ENCODE measurements around the gene CDKN3. TPM values are rescaled to one million over a fixed set of nuclear protein-coding genes. Genes with fewer than 3 reads are reported as not detected.

The CDKN3 gene
- total RNA-seq, 1 donor from 2014 or later: 4.3 TPM

DNA sequence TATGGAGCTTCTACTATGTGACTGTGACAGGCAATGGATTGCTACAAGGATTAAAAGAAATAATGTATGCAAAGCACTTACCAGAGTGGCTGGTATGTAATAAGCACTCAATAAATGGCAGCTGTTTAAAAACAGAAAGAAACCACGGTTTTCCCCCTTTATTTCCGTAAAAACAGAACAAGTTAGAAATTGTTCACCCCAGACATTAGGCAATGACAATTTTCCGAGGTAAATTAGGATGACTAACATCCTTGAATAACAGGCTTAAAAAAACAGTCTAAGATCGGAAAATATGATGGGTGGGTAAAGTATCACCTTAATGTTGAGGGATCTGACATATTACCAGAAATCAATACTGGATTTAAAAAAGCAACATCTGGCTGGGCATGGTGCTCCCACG is 65.2 kb downstream of the CDKN3 start:
- peaks cover 1% of the 10 kb centered on the region for H3K36me3 ChIP-seq
- no peaks in the 10 kb centered on the region for H3K4me1 ChIP-seq
- TF ChIP-seq, protein P1, sequence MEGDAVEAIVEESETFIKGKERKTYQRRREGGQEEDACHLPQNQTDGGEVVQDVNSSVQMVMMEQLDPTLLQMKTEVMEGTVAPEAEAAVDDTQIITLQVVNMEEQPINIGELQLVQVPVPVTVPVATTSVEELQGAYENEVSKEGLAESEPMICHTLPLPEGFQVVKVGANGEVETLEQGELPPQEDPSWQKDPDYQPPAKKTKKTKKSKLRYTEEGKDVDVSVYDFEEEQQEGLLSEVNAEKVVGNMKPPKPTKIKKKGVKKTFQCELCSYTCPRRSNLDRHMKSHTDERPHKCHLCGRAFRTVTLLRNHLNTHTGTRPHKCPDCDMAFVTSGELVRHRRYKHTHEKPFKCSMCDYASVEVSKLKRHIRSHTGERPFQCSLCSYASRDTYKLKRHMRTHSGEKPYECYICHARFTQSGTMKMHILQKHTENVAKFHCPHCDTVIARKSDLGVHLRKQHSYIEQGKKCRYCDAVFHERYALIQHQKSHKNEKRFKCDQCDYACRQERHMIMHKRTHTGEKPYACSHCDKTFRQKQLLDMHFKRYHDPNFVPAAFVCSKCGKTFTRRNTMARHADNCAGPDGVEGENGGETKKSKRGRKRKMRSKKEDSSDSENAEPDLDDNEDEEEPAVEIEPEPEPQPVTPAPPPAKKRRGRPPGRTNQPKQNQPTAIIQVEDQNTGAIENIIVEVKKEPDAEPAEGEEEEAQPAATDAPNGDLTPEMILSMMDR (IDR thresholded peaks at IDR 0.05; ENCODE audit: borderline replicate concordance): no peak
- DNase-seq: no peak
- H3K27ac ChIP-seq (replicated peaks): no peak overlapping the region
- peaks cover 3% of the 10 kb centered on the region for H3K9me3 ChIP-seq (replicated peaks)
- intact Hi-C loops (cut with micrococcal nuclease): no loop called here
- H3K27me3 ChIP-seq (ENCODE audit: low read depth): no peaks in the 10 kb centered on the region
- H3K4me3 ChIP-seq: no peak overlapping the region

DNA sequence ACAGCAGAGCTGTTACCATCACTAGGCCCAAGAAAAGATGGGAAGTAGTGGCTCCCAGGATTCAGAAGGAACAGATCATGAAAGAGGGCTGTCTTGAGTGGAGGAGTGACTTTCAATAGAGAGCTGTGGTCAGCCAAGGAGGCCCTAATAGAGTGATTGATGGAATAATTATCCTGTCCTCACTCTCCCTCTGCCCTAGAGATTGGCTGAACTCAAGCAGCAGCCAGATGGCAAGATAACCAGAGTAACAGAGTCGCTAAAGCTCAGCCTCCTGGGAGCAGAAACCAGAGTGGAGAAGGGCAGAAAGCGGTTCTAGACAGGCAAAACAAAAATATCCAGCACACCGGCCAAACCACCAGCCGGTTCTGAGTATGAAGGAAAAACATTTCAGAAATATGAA is 68.8 kb downstream of the CDKN3 start:
- TF ChIP-seq, protein P1 (IDR thresholded peaks at IDR 0.05; ENCODE audit: borderline replicate concordance): no peak
- H3K27me3 ChIP-seq (ENCODE audit: low read depth): no peaks in the 10 kb centered on the region
- no peak for DNase-seq
- H3K27ac ChIP-seq (replicated peaks): no peak overlapping the region
- peaks cover 16% of the 10 kb centered on the region for H3K9me3 ChIP-seq (replicated peaks)
- no peaks in the 10 kb centered on the region for H3K4me1 ChIP-seq
- peaks cover 18% of the 10 kb centered on the region for H3K36me3 ChIP-seq
- H3K4me3 ChIP-seq: no peak overlapping the region
- intact Hi-C loops (cut with micrococcal nuclease): no loop called here

DNA sequence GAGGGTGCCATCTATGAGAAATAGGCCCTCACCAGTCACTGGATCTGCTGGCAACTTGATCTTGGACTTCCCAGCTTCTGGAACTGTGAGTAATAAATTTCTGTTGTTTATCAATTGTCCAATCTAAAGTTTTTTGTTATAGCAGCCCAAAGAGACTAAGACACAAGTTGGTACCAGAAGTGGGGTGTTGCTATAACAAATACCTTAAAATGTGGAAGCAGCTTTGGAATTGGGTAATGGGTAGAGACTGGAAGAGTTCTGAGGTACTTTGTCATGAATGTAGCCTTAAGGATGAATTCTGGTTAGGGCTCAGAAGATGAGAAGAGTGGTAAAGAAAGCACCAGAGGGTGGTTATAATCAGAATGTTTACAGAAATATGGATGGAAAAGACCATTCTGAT is 70.5 kb downstream of the CDKN3 start:
- TF ChIP-seq, protein P1 (IDR thresholded peaks at IDR 0.05; ENCODE audit: borderline replicate concordance): no peak
- H3K27ac ChIP-seq (replicated peaks): no peak overlapping the region
- H3K9me3 ChIP-seq (replicated peaks): peaks cover 16% of the 10 kb centered on the region
- intact Hi-C loops (cut with micrococcal nuclease): no loop called here
- H3K27me3 ChIP-seq (ENCODE audit: low read depth): no peaks in the 10 kb centered on the region
- DNase-seq: no peak
- no peak overlapping the region for H3K4me3 ChIP-seq
- peaks cover 16% of the 10 kb centered on the region for H3K4me1 ChIP-seq
- peaks cover 18% of the 10 kb centered on the region for H3K36me3 ChIP-seq

Other genes starting within 250 kb of the CDKN3 start
- 89.0 TPM for gene CNIH1, start 44.4 kb downstream of the CDKN3 start, total RNA-seq
- 23.4 TPM for gene GMFB, start 92.0 kb downstream of the CDKN3 start, total RNA-seq
- gene CGRRF1, start 112.9 kb downstream of the CDKN3 start, total RNA-seq: 21.3 TPM
- 173 TPM for gene SAMD4A, start 170.1 kb downstream of the CDKN3 start, total RNA-seq